Activated effector memory CD4-positive, alpha-beta T cell treated with Interleukin-2 at 50 U/mL for 16 hours (primary cell): ENCODE measurements around the gene FBXO7.

Experiments used
- DNase-seq: peaks from one replicate; pipeline ENCODE4 v3.0.0-alpha.2; 2020

The FBXO7 gene

DNA sequence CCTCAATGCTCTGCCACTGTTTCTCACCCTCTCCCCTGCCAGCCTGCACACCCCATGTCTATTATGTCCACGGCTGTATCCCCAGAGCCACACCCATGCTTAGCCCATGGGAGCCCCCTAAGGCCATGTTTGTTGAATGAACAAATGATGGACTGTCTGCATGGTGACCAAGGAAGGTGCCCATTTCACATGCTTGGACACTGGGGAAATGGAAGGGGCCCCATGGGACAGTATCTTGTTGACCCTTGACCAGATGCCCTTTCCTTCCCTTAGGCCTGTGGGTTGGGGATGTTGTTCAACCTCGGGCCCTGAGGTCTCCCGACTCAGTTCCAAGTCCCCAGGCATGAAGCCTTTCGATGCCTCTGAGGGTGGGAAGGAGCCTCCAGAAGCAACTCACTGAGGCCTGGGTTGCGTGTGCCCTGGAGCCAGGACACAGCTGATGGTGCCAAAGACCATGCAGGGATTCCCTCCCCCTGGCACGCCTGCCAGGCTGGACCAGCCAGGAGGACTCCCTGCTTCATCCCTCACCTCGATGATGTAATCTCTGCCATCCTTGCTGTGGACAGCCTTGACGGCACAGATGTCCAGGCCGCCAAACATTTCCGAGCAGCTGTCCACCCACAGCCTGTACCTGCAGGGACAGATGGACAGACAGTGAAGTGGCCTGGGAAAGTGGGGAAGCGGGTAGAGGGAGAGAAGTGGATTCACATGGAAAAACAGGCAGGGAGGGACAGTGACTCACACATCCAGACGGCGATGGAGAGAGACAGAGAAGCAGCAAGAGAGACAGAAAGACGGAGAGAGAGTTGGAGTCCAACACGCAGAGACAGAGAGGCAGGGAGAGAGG is 58.9 kb downstream of the FBXO7 start:
- DNase-seq: no peak

DNA sequence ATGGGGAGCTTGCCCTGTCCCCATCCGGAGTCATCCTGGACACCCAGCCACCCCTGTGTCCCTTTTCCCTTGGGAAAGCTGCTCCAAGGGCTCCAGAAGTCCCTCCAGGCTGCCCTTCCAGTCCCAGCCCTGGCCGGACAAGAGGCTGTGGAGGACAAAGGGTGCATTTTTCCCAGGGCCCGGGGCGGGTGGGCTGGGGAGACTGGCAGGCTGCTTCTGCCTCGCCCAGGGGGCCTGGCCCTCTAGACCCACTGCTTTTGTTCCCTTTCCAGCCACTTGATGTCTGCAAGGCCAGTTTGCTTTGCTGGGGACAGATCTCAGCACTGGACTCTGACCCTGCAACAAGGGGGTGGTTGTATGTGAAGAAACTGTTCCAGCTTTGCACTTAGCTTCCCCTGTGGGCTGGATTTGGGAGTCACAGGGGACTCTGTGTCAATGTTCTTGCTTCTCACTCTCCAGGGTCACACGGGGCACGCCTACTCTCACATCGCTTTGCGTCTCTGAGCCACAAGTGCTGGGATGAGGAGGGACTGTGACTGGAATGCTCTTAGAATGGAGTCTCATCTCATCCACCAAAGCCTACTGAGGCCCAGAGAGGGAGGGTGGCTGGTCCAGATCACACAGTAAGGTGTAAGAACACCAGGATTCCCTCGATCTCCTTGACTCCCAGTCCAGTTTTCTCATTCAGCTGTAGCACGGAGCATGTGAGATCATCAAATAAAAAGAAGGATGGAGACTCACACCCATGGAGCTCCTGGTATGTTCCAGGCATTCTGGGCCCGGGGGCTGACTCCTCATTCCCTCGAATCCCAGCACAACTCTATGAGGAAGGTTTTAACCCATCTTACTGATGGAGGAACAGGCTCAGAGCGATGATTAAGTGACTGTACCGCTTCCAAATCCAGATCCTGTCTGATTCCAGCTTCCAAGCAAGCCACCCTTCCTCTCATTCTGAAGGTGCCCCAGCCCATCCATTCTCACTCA is 59.9 kb downstream of the FBXO7 start:
- no peak for DNase-seq

DNA sequence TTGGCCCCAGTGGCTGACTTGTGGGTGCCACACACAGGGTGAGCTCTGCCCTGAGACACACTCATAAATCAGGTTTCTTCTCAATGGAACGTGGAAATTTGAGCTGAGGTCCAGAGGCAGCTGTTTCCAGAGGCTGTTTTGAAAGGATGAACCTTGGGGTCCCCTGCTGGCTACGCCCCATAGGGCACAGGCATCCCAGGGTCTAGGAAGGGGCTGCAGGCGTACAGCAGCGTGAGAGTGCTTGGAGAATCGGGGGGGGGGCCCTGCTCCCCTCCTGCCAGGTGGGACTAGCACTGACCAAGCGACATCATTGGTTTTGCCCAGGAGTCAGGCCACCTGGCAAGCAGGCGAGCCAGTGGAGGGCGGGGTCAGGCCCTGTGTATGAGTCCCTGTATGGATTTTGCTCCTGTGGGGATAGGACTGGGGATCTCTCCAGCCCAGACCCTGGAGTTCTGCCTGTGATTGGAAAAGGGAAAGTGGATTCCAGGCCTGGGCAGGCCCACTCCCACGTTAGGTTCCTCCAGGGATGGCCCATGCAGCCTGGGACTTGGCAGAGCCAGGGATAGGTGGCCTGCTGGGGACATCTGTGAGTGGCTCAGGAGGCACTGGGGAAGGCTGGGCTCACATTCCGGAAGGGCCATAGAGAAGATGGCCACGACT is 61.0 kb downstream of the FBXO7 start:
- no peak for DNase-seq

DNA sequence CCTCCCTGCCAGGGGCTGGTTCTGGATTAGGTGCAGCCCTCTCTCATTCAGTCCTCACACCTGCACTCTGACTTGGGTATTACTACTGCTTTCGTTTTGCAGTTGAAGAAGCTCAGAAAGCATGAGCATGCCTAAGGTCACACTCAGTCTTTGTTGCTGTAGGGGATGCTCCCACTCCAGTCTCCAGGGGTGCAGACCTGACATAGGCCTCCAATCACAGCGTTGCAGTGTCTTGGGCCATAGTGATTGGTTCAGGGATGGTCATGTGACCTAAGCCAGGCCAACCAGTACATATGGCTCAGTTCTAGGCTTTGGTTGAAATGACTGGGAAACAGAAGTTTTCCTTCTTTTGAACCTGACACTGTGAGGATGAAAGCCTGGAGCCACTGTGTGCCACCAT is 61.7 kb downstream of the FBXO7 start:
- no peak for DNase-seq

DNA sequence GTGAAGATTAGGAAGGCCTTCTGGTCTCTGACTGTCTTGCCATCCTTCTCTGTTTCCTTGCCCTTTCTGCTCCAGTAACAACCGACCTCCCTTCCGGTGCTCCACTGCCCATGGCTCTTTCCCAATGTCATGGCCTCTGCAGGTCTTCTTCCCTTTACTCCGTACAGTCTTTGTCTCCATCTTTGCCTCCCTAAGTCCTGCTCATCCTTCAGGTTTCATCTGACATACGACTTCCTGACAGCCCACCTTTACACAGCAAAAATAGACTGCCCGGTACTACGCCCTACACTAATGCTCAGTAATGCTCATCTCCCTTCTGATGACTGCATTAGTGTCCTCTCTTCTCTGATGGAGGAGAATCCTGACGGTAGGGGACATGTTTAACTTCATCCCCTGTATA is 63.9 kb downstream of the FBXO7 start:
- no peak for DNase-seq

DNA sequence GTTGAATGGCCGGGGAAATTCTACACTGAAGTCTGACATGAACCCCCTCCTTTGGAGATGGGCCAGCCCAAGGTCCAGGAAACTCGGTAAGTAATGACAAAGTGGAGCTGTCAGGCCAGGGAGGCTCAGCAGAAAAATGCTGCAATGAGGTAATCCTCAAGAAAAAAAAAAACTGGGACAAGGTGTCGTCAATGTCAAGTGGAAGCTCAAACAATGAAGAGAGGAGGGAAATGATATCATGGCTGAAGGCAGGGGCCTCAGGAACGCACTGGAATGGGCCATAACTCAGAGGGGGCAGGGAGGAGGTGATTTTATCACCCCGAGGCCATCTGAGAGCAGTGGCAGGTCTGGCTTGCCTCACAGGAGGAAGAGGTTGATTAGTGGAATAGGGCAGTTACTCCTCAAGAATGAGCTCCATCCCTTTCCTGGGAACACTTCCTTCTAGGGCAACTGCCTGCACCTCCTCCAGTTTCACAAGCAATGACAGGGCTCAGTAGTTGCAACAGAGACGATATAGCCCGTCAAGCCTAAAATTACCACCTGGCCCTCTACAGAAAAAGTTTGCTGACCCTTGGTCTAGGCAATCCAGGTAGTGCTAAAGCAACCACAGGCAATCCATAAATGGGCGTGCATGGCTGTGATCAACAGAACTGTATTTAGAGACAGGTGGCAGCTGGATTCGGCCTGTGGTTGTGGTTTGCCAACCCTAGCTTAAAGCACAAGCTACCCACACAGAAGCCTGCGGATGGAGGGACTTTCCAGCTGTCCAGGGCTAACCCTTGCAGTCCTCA is 65.2 kb downstream of the FBXO7 start:
- DNase-seq: no peak

DNA sequence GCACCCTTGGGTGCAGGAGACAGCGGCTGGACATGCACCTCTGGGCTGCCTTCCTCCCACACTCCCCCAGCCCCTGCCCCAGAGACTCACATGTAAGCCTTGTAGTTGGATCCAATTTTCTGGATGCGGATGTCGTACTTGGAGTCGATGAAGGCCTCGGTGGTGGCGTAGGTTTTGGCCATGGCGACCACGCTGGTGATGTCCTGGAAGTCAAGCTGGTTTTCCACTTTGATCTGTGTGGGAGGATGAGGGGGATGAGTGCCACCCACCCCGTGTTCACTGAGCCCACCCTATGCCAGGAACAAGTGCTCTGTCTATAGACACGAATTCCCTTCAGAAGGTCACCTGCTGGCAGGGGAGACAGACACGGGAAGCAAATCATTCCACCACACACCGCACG is 66.9 kb downstream of the FBXO7 start:
- no peak for DNase-seq

DNA sequence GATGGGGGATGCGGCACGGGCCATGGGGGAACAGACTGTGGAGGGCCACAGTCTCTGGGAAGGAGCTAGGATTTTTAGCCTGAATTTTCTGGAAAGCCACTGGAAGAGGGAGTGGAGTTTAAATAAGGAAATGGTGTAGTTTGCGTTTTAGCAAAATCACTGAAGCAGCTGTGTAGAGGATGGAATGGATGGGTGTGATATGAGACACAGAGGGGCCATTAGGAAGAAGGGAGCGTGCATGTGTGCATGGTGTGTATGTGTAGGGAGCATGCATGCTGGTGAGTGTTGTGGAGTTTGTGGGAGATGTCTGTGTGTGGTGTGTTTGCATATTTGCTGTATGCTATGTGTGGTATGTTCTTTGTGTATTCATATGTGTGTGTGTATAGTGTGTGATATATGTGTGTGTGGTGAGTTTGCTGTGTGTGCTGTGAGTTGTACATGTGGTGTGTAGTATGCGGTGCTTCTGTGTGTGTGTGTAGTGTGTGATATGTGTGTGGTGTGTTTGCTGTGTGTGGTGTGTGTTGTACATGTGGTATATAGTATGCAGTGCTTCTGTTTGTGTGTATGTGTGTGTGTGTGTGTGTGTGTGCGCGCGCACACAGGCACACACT is 67.6 kb downstream of the FBXO7 start:
- no peak for DNase-seq

DNA sequence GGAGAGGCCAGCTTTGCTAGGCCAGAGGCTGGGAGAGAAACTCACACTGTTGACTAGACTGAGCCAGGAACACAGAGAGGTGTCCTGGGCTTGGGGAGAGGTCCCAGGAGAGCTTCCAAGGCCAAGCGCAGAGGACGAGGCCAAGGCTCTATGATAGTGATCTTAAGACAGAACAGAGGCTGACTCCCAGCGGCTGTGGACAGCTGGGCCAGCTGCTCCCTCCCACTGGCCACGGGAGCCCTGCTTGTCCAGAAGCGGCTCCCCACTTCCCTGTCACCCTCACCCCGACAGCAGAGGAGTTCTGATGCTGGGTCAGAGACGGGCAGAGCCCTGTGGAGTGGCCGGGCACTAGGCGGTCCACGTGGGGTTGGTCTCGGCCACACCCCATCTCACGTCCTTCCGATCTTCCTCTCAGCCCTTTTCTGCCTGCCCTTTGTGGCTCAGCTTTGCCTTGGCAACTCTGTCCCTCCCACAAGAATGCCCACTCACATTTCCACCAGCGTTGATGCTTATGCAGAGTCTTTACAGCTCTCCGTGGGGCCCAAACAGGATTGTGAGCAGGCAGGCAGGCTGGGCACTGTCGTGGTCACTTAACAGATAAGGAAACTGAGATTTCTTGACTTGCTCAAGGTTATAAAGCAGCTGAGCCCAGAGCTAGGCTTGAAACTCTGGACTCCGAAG is 68.2 kb downstream of the FBXO7 start:
- DNase-seq: no peak

DNA sequence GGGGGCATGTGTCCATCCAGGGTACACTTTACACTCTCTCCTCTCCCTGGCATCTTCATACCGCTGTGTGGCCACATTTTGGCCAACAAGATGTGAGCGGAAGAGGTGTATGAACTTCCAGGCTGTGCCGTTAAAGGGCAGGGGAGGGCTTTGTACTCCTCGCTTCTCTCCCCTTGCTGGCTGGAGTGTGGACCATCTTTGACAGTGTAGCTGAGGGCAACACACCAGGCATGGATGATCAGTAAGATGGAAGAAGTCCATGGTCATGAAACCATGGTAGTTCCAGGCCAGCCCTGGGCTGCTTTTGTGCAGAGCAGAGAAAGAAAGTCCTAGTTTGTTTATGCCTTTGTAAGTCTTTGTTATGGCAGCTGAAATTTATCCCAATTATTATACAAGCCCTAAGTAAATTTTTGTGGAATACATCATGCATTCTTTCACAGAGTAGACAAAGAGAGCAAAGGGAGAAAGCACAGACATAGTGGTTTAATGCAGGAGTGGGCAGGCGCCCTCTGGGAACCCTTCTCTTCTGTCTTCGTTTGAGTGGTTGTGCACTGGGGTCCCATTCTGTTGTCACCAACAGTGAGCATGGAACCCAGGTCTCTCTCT is 70.4 kb downstream of the FBXO7 start:
- no peak for DNase-seq

DNA sequence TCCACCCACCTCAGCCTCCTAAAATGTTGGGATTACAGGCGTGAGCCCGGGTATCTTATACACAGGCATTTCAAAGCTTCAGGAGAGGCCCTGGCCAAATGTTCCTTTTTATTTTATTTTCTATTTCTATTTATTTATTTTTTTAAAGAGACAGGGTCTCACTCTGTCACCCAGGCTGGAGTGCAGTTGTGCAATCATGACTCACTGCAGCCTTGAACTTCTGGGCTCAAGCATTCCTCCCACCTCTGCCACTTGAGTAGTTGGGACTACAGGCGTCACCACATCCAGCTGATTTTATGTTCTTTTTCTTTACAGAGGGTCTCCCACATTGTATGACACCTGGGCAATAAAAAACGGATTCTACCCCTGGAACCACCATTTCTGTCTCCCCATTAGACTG is 71.2 kb downstream of the FBXO7 start:
- DNase-seq: no peak

DNA sequence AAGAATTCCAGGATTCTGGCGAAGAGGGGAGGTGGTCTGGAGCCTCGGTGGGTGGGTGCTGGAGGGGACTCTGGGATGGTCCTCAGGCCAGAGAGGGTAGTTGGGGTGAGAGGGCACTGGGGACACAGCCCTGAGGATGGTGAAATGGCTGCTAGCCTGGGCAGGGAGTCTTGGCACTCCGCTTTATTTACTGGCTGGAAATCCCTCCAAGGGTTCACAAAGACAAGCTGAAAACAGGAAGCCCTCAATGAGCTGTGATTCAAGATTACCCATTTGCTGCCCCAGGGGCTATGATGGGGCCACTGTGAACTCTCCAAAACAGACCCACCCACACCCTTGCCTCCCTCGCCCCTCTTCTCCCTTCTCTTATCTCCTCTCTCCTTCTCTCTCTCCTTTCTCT is 71.9 kb downstream of the FBXO7 start:
- DNase-seq: no peak

DNA sequence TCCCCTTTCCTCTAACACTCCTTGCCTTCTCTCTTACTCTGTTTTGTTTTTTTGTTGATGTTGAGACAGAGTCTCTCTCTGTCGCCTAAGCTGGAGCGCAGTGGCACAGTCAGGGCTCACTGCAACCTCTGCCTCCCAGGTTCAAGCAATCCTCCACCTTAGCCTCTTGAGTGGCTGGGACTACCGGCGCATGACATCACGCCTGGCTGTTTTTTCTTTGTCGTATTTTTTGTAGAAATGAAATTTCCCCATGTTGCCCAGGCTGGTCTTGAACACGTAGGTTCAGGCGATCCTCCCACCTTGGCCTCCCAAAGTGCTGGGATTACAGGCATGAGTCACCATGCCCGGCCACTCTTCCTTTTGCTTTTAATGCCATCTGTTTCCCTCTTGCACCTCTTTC is 72.3 kb downstream of the FBXO7 start:
- no peak for DNase-seq

DNA sequence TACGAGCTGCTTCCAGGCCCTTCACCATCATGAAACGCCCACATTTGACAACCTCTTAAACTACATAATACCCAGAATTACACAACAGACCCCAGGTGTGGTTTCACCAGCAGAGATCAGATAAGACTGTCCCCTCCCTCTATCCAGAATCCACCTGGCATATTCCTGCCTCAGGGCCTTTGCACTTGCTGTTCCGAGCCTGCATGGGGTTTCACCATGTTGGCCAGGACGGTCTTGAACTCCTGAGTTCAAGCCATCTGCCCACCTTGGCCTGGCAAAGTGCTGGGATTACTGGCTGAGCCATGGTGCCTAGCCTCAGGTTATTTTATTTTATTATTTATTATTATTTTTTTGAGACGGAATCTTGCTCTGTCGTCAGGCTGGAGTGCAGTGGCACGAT is 73.4 kb downstream of the FBXO7 start:
- DNase-seq: no peak
